ENCODE data around the gene TUBE1. TPM values are rescaled to one million over a fixed set of nuclear protein-coding genes. Genes with fewer than 3 reads are reported as not detected.
A peak's percentile ranks its signal among the peaks of the same experiment; 100 is the strongest.

TUBE1 gene
- polyA plus RNA-seq, 1 of the 3 experiments (the other 2 are of a cell fraction) = 11.9 TPM

DNA sequence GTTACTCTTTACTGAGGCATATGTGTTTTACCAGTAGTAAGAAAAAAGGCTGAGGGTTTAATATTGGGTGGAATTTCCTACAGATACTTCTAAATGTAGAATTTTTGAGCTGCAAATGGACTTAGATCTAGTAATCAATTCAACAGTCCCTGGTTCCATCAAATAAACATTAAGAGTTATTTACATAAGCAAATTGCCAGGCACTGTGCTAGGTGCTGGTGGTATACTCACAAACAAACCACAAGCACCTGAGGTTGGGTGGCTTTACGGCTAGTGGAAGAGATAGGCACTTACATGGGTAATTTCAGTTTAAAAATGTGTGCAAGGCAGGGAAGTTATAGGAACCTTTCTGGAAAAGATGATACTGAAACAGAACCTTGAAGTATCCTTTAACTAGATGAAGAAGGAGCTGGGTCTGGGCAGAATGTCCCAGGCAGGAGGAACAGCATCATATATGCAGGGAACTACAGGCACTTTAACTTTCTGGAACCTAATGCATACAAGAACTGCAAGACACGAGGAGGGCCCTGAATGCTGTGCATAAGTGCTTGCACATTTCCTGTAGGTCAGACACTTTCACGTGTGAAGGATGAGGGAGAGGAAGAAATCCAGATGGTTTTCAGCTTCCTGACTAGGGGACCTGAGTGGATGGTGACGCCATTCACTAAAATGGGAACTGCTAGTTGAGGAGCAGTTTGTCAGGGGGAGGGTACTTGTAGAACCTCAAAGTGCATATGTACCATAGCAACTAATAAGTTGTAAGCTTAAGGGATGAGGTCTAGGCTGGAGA is 28.8 kb downstream of the TUBE1 start:
- no peaks in the 10 kb centered on the region for H3K36me3 ChIP-seq (replicated peaks in 1 of 2; ENCODE audit: control insufficient read depth in 1 of 2, insufficient read depth in 2 of 2, low read length in 1 of 2)
- no peak overlapping the region for H3K4me2 ChIP-seq
- no peak overlapping the region for H3K4me3 ChIP-seq (ENCODE audit: low read depth in 2 of 2, low read length in 1 of 2)
- TF ChIP-seq, protein P1, sequence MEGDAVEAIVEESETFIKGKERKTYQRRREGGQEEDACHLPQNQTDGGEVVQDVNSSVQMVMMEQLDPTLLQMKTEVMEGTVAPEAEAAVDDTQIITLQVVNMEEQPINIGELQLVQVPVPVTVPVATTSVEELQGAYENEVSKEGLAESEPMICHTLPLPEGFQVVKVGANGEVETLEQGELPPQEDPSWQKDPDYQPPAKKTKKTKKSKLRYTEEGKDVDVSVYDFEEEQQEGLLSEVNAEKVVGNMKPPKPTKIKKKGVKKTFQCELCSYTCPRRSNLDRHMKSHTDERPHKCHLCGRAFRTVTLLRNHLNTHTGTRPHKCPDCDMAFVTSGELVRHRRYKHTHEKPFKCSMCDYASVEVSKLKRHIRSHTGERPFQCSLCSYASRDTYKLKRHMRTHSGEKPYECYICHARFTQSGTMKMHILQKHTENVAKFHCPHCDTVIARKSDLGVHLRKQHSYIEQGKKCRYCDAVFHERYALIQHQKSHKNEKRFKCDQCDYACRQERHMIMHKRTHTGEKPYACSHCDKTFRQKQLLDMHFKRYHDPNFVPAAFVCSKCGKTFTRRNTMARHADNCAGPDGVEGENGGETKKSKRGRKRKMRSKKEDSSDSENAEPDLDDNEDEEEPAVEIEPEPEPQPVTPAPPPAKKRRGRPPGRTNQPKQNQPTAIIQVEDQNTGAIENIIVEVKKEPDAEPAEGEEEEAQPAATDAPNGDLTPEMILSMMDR (IDR thresholded peaks at IDR 0.05) = no peak
- TF ChIP-seq FOXJ3 (CRISPR knock-in tag; IDR thresholded peaks at IDR 0.05) = no peak
- TF ChIP-seq GABPA (IDR thresholded peaks at IDR 0.05; ENCODE audit: low read depth) = no peak
- TF ChIP-seq SIN3A (IDR thresholded peaks at IDR 0.05; ENCODE audit: borderline replicate concordance, low read depth, low read length) = no peak
- no peak for TF ChIP-seq RCOR1 (IDR thresholded peaks at IDR 0.05; ENCODE audit: low read length)
- no peak for TF ChIP-seq FOXM1 (IDR thresholded peaks at IDR 0.05; ENCODE audit: low read depth)
- no peak for TF ChIP-seq USF2 (IDR thresholded peaks at IDR 0.05; ENCODE audit: borderline replicate concordance, low read depth, low read length)
- no peak for TF ChIP-seq NFIC (IDR thresholded peaks at IDR 0.05; ENCODE audit: borderline replicate concordance)
- H2AFZ ChIP-seq (ENCODE audit: low read depth) = no peak overlapping the region
- no peaks in the 10 kb centered on the region for H3K79me2 ChIP-seq (ENCODE audit: insufficient read depth)
- no peak for DNase-seq
- POLR2A ChIA-PET = no interaction called here
- no peak overlapping the region for H3K27ac ChIP-seq (ENCODE audit: low read depth in 2 of 2, low read length in 1 of 2)
- no peaks in the 10 kb centered on the region for H3K4me1 ChIP-seq (ENCODE audit: control insufficient read depth in 1 of 2, insufficient read depth in 2 of 2, low read depth in 1 of 2, low read length in 1 of 2)
- H4K20me1 ChIP-seq (ENCODE audit: insufficient read depth) = no peaks in the 10 kb centered on the region
- CTCF ChIA-PET = interaction anchor here (1.0 to 2.0 kb wide), 5 partner anchors 14 to 105 kb away, joined by 3 to 9 read pairs (median 4); partner anchors contain the start of genes FAM229B and TUBE1
- no peak overlapping the region for H3K9ac ChIP-seq
- 78% methylated on average over 4 of the region's 4 CpGs for WGBS (ENCODE audit: low lambda C conversion rate)
- H3K9me2 ChIP-seq = no peaks in the 10 kb centered on the region
- no peaks in the 10 kb centered on the region for H3K27me3 ChIP-seq (ENCODE audit: insufficient read depth)
- H3F3A ChIP-seq (replicated peaks; ENCODE audit: insufficient read depth) = no peaks in the 10 kb centered on the region
- H3K9me3 ChIP-seq = no peaks in the 10 kb centered on the region

GRCh38 chr6:112054555-112055190 is 32.6 kb downstream of the TUBE1 start:
- no peaks in the 10 kb centered on the region for H3F3A ChIP-seq (replicated peaks; ENCODE audit: insufficient read depth)
- H3K9me2 ChIP-seq = no peaks in the 10 kb centered on the region
- H3K4me2 ChIP-seq = no peak overlapping the region
- ChIA-PET CTCF (interaction anchor here (1.4 to 2.1 kb wide), 2 partner anchors 11 to 13 kb away, joined by 4 to 9 read pairs; no protein-coding TSS in a partner anchor), POLR2A (no interaction called here)
- no peak overlapping the region for H3K9ac ChIP-seq
- H3K79me2 ChIP-seq (ENCODE audit: insufficient read depth) = no peaks in the 10 kb centered on the region
- TF ChIP-seq POLR2AphosphoS5 (IDR thresholded peaks at IDR 0.05; ENCODE audit: low read depth, low read length) (no peak), CHD2 (IDR thresholded peaks at IDR 0.05; ENCODE audit: low read length, partially characterized antibody) (no peak), USF2 (IDR thresholded peaks at IDR 0.05; ENCODE audit: borderline replicate concordance, low read depth, low read length) (no peak), SIN3A (IDR thresholded peaks at IDR 0.05; ENCODE audit: borderline replicate concordance, low read depth, low read length) (no peak), MEF2A (IDR thresholded peaks at IDR 0.05; ENCODE audit: borderline replicate concordance, low read depth) (no peak)
- TF ChIP-seq, protein P1 (IDR thresholded peaks at IDR 0.05) = no peak
- TF ChIP-seq, protein P2, sequence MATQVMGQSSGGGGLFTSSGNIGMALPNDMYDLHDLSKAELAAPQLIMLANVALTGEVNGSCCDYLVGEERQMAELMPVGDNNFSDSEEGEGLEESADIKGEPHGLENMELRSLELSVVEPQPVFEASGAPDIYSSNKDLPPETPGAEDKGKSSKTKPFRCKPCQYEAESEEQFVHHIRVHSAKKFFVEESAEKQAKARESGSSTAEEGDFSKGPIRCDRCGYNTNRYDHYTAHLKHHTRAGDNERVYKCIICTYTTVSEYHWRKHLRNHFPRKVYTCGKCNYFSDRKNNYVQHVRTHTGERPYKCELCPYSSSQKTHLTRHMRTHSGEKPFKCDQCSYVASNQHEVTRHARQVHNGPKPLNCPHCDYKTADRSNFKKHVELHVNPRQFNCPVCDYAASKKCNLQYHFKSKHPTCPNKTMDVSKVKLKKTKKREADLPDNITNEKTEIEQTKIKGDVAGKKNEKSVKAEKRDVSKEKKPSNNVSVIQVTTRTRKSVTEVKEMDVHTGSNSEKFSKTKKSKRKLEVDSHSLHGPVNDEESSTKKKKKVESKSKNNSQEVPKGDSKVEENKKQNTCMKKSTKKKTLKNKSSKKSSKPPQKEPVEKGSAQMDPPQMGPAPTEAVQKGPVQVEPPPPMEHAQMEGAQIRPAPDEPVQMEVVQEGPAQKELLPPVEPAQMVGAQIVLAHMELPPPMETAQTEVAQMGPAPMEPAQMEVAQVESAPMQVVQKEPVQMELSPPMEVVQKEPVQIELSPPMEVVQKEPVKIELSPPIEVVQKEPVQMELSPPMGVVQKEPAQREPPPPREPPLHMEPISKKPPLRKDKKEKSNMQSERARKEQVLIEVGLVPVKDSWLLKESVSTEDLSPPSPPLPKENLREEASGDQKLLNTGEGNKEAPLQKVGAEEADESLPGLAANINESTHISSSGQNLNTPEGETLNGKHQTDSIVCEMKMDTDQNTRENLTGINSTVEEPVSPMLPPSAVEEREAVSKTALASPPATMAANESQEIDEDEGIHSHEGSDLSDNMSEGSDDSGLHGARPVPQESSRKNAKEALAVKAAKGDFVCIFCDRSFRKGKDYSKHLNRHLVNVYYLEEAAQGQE (IDR thresholded peaks at IDR 0.05; ENCODE audit: low read depth, low read length) = no peak
- 75% methylated on average over 10 of the region's 10 CpGs for WGBS (ENCODE audit: low lambda C conversion rate)
- no peaks in the 10 kb centered on the region for H3K9me3 ChIP-seq
- no peaks in the 10 kb centered on the region for H4K20me1 ChIP-seq (ENCODE audit: insufficient read depth)
- H3K27me3 ChIP-seq (ENCODE audit: insufficient read depth) = no peaks in the 10 kb centered on the region
- H3K4me3 ChIP-seq (ENCODE audit: low read depth in 2 of 2, low read length in 1 of 2) = no peak overlapping the region
- H2AFZ ChIP-seq (ENCODE audit: low read depth) = peak overlapping the region; percentile 56; the same call in 1 of the 2 replicates
- H3K4me1 ChIP-seq (ENCODE audit: control insufficient read depth in 1 of 2, insufficient read depth in 2 of 2, low read depth in 1 of 2, low read length in 1 of 2) = no peaks in the 10 kb centered on the region; a peak in 1 of 4 replicates
- H3K27ac ChIP-seq (ENCODE audit: low read depth in 2 of 2, low read length in 1 of 2) = no peak overlapping the region
- no peaks in the 10 kb centered on the region for H3K36me3 ChIP-seq (replicated peaks in 1 of 2; ENCODE audit: control insufficient read depth in 1 of 2, insufficient read depth in 2 of 2, low read length in 1 of 2)
- DNase-seq = no peak

Measured in SK-N-SH (cell line).